C4-2B (cell line): ENCODE results near the gene ZNF423.

Source experiments
- H3K27ac ChIP-seq: fragments of 450-650 bp; 2 replicates; pipeline ENCODE4 v1.5.1; 2017
- ZFX ChIP-seq: fragments of 450-650 bp; IDR thresholded peaks from 2 replicates; pipeline ENCODE4 v1.6.1; 2017
- TF ChIP-seq, protein P1 (sequence below): fragments of 450-650 bp; conservative IDR thresholded peaks from 2 replicates; pipeline ENCODE4 v1.5.1; 2017; ENCODE audit warnings: mild to moderate bottlenecking

Gene ZNF423

DNA sequence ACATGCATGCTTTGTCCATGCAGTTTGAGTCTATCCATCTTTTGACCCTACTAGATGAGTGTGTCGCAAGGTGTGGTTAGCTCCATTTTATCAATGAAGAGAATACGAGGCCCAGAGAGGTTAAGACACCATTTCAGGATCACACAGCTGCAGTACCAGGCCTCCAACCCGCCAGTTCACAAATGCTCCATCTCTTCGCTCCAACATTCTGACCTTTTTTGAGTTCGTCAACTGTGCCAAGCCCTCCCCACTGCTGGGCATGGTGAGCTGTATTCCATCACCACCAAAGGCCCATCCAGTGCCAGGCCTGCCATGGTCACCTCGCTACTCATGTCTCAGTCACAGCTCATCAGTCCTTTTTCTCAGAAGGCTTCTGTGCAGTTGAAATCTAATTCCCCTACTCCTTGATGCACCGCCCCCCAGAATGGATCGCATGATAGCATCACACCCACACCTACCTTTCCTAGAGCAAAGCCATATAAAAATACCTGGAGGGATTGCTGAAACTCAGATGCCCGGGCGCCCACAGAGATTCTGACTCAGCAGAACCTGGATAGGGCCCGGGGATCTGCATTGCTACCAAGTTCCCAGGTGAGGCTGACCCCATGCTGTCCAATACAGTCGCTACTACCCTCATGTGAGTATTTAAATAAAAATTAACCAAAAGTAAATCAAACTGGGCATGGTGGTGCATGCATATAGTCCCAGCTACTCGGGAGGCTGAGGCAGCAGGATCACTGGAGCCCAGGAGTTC is 38.0 kb downstream of the ZNF423 start:
- TF ChIP-seq, protein P1, sequence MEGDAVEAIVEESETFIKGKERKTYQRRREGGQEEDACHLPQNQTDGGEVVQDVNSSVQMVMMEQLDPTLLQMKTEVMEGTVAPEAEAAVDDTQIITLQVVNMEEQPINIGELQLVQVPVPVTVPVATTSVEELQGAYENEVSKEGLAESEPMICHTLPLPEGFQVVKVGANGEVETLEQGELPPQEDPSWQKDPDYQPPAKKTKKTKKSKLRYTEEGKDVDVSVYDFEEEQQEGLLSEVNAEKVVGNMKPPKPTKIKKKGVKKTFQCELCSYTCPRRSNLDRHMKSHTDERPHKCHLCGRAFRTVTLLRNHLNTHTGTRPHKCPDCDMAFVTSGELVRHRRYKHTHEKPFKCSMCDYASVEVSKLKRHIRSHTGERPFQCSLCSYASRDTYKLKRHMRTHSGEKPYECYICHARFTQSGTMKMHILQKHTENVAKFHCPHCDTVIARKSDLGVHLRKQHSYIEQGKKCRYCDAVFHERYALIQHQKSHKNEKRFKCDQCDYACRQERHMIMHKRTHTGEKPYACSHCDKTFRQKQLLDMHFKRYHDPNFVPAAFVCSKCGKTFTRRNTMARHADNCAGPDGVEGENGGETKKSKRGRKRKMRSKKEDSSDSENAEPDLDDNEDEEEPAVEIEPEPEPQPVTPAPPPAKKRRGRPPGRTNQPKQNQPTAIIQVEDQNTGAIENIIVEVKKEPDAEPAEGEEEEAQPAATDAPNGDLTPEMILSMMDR: no peak
- no peak for TF ChIP-seq ZFX

DNA sequence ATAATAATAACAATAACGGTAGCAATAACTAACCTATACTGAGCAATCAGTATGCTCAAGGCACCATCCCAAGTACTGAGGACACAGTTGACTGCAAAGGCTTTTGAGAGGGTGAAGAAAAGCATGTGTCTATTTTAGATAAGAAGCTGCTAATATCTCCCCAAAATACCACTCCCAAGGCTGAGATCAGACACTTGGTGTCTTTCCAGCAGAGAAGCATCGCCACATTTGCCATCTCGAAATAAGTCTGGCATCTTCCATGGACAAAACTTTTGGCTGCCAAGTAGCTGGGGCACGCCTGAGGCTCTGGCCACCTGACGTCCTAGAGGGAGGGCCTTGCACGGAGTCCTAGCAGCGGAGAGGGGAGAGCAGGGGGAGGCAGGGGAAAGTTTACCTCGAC is 39.0 kb downstream of the ZNF423 start:
- no peak overlapping the region for H3K27ac ChIP-seq
- no peak for TF ChIP-seq ZFX
- TF ChIP-seq, protein P1: no peak

More for the DNA sequence above, 38.0 kb downstream of the ZNF423 start:
- H3K27ac ChIP-seq: no peak overlapping the region

DNA sequence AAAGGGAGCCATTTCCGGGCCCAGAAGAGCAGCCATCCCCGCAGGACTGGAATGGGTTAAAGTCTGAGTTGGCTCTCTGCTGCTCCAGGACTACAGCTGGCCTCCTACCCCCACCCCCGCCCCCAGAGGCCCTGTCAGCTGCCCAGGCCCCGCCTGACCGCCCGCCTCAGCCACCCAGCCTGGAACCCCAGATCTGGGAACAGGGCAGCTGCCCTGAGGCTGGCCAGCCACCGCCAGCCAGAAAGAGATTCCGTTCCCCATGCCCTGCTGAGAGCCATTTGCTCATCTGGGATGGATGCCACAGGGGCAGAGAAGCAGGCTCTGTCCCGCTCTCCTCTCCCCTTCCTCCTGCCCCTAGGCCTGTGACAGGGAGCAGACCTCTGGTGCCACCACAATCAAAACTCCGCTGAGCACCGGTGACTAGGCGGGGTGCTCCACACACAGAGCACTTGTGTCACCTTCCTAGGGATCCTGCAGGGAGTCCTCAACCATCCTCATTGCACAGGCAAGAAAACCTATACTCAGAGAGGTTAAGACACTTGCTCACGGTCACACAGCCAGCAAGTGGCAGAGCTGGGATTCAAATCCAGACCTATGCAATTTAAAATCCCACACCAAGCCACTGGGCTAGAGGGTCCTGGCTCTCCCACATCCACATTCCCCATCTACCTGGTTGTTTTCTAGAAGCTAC is 44.1 kb downstream of the ZNF423 start:
- TF ChIP-seq ZFX: no peak
- TF ChIP-seq, protein P1: no peak
- no peak overlapping the region for H3K27ac ChIP-seq

DNA sequence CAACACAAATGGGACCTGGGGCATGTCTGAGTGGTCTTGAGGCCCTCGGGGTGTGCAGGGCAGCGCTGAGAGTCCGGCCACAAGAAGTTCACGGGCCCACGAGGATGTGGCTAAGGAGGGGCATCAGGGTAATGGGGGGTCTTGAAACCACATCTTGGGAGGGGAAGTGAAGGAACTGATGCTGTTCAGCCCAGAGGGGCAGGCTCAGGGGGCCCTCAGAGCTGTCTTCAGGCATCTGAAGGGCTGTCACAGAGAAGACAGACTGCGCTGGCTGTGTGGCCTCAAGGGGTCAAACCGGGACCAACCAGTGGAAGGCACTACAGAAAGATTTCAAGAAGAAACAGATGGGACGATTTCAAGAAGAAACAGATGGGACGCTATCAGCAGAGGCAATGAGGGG is 45.1 kb downstream of the ZNF423 start:
- TF ChIP-seq, protein P1: no peak
- no peak for TF ChIP-seq ZFX
- no peak overlapping the region for H3K27ac ChIP-seq

DNA sequence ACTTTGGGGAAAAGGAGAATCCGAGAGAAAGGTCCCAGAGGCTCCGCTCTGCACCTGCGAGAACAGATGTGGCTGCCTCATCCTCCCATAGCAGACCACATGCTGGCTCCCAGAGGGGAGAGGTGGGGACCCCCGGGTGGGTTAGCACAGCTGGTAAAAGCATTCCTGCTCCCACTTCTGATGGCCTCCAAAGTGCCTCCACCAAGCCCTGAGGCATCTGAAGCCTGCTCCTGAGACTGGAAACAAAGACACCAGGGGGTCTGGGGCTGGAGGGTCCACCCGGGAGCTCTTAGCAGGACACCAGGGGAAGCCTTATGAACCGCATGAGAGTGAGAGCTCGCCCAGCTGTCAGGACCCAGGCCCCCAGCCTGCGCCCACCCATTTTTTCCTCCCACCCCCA is 46.4 kb downstream of the ZNF423 start:
- TF ChIP-seq ZFX: no peak
- no peak overlapping the region for H3K27ac ChIP-seq

DNA sequence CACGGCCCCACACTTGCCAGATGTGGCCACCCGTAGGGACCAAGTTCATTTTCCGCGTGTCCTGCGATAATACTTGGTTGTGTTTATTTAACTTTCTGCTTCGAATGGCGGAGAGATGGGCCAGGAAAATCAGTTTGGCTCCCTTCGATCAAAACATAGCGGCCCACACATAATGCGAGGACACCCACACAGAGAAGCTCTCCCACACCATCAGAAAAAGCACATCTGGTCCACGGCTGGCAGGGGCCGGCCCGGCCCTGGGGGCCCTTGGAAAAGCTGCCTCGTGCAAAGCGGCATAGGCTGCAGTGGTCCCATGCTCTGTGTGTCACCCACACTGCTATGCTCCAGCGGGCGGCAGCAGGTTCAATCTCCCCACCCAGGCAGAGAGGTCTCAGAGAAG is 46.9 kb downstream of the ZNF423 start:
- no peak overlapping the region for H3K27ac ChIP-seq
- TF ChIP-seq, protein P1: no peak
- no peak for TF ChIP-seq ZFX

DNA sequence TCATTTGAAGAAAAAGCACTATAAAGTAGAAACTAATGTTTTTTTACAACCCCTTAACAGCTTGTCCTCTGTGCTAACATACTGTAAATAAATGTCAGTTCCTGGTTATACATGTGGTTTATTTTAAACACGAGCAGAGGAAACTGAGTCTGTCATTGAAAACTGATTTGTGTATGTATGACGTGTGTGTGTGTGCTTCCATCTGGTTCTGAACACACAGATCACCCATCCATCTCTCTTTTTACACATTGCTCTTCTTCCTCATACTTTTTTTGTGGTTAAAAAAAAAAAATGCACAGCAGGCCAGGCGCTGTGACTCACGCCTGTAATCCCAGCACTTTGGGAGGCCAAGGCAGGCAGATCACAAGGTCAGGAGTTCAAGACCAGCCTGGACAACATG is 49.5 kb downstream of the ZNF423 start:
- no peak for TF ChIP-seq ZFX
- TF ChIP-seq, protein P1: no peak
- no peak overlapping the region for H3K27ac ChIP-seq
